Measurements from ENCODE around the gene AHSA1. TPM values are rescaled to one million over a fixed set of nuclear protein-coding genes. Genes with fewer than 3 reads are reported as not detected.

The AHSA1 gene
- total and polyA plus RNA-seq, 2 experiments from 2014 or later: 177 to 213 TPM

- H3K4me2 ChIP-seq: no peak overlapping the region
- no peaks in the 10 kb centered on the region for H3F3A ChIP-seq (replicated peaks; ENCODE audit: low read depth)
- H3K9me2 ChIP-seq (ENCODE audit: insufficient read depth): no peaks in the 10 kb centered on the region
- Mint-ChIP-seq H3K27ac (no peak overlapping the region), H3K27me3 (ENCODE audit: insufficient read depth, low read depth, poor library complexity) (no peaks in the 10 kb centered on the region), H3K9me3 (no peaks in the 10 kb centered on the region), H3K4me1 (peaks cover 10% of the 10 kb centered on the region), H3K4me3 (no peak overlapping the region), H3K36me3 (ENCODE audit: low read depth) (peaks cover 44% of the 10 kb centered on the region)
- DNase-seq (ENCODE audit: low spot score) (no peak), ATAC-seq (no peak)
- H2AFZ ChIP-seq: no peak overlapping the region
- no peak overlapping the region for H3K27ac ChIP-seq (ENCODE audit: low read depth)
- TF ChIP-seq CTCF (conservative IDR thresholded peaks at IDR 0.05; ENCODE audit: low read depth in 2 of 2) (no peak), JUNB (IDR thresholded peaks at IDR 0.05; ENCODE audit: unreplicated experiment) (no peak), ZNF114 (CRISPR knock-in tag; IDR thresholded peaks at IDR 0.05) (no peak), STAT1 (IDR thresholded peaks at IDR 0.05; ENCODE audit: unreplicated experiment) (no peak), CREB1 (CRISPR knock-in tag; IDR thresholded peaks at IDR 0.05; ENCODE audit: low read depth) (no peak), EZH2phosphoT487 (IDR thresholded peaks at IDR 0.05; ENCODE audit: unreplicated experiment) (no peak), POLR2AphosphoS5 (IDR thresholded peaks at IDR 0.05; ENCODE audit: low read depth) (no peak), ZNF331 (CRISPR knock-in tag; IDR thresholded peaks at IDR 0.05; ENCODE audit: low read depth) (no peak), ETS1 (IDR thresholded peaks at IDR 0.05) (no peak), REST (IDR thresholded peaks at IDR 0.05; ENCODE audit: unreplicated experiment) (no peak), NANOG (IDR thresholded peaks at IDR 0.05; ENCODE audit: borderline replicate concordance) (no peak), EZH2 (IDR thresholded peaks at IDR 0.05; ENCODE audit: low read depth, unreplicated experiment) (no peak), ZNF462 (CRISPR knock-in tag; IDR thresholded peaks at IDR 0.05) (no peak)
- H3K27me3 ChIP-seq (ENCODE audit: insufficient read depth): no peaks in the 10 kb centered on the region
- peaks cover 11% of the 10 kb centered on the region; the same call in 1 of the 2 replicates for H3K4me1 ChIP-seq (ENCODE audit: insufficient read depth)
- H3K36me3 ChIP-seq (ENCODE audit: insufficient read depth): peaks cover 12% of the 10 kb centered on the region; the same call in 1 of the 2 replicates
- no peaks in the 10 kb centered on the region for H3K79me2 ChIP-seq (replicated peaks; ENCODE audit: insufficient read depth)
- no peaks in the 10 kb centered on the region for H4K20me1 ChIP-seq (replicated peaks; ENCODE audit: insufficient read depth)
- H3K4me3 ChIP-seq: no peak overlapping the region
Measured at GRCh38 chr14:77426396-77426795, 31.5 kb upstream of the AHSA1 start.
